HepG2 (cell line): ENCODE measurements around the gene WDHD1. TPM values are rescaled to one million over a fixed set of nuclear protein-coding genes. Genes with fewer than 3 reads are reported as not detected.

Experiments used
- ATAC-seq: fragments of 200-7000 bp; cut with Tn5 transposase; 3 replicates; pipeline ENCODE4 v1.9.1; 2020; ENCODE audit warnings: mild to moderate bottlenecking, moderate library complexity
- BruUV-seq: library from RNA; stranded (reverse); fragments of 400-500 nt; replicated peaks from 2 replicates; lab custom pipeline; 2021; lab: Mats Ljungman, UMichigan
- CTCF ChIA-PET: fragments of 300-600 bp; formaldehyde crosslinking; extraction: SDS; loops from one replicate; lab custom pipeline; 2021; ENCODE audit warnings: low total read pairs, inconsistent platforms, low intra/inter-chr PET ratio; lab: Yijun Ruan, JAX
- POLR2A ChIA-PET: fragments of 350-600 bp; sonication (Branson Sonifier 250); formaldehyde crosslinking; loops from one replicate; lab custom pipeline; 2020; ENCODE audit warnings: antibody characterized with exemption, inconsistent platforms; lab: Yijun Ruan, JAX
- DNase-seq: peaks from one replicate; pipeline ENCODE4 v3.0.0-alpha.2; 2015; ENCODE audit warnings: low spot score
- FAIRE-seq: peaks from 3 replicates; lab custom pipeline; 2011; peaks lifted over from hg19 to GRCh38; lab: Jason Lieb, UNC
- H2AFZ ChIP-seq: one replicate; pipeline ENCODE4 v1.6.1; 2011; ENCODE audit warnings: low read length, inconsistent platforms
- H3K27ac ChIP-seq: fragments of 300-600 bp; 3 replicates; pipeline ENCODE4 v1.8.0; 2011; ENCODE audit warnings: mixed run types, mild to moderate bottlenecking, mixed read lengths, low read length, inconsistent platforms; ENCODE audit not compliant: insufficient read depth; ENCODE audit errors: extremely low read length
- H3K27me3 ChIP-seq, 2 experiments: fragments of 200-600 bp in 1 of 2; 2 replicates in 1 of 2; 3 replicates in 1 of 2; pipeline versions ENCODE4 v1.6.0 to v1.8.0; 2011; ENCODE audit warnings: low read length in 2 of 2, mild to moderate bottlenecking in 2 of 2, moderate library complexity in 2 of 2, inconsistent platforms in 1 of 2; ENCODE audit not compliant: insufficient read depth in 2 of 2, control insufficient read depth in 1 of 2
- H3K36me3 ChIP-seq, 2 experiments: fragments of 200-600 bp in 1 of 2; replicated peaks in 1 of 2; 2 replicates in 1 of 2; 3 replicates in 1 of 2; pipeline versions ENCODE4 v1.5.1 to v1.8.0; 2011; ENCODE audit warnings: low read length in 2 of 2, inconsistent platforms in 1 of 2; ENCODE audit not compliant: insufficient read depth in 2 of 2, control insufficient read depth in 1 of 2
- H3K4me1 ChIP-seq: 2 replicates; pipeline ENCODE4 v1.5.1; 2012; ENCODE audit warnings: low read length, inconsistent platforms; ENCODE audit not compliant: insufficient read depth
- H3K4me2 ChIP-seq: 2 replicates; pipeline ENCODE4 v1.6.0; 2011; ENCODE audit warnings: low read depth, low read length, inconsistent platforms
- H3K4me3 ChIP-seq, 3 experiments: fragments of 200-600 bp in 1 of 3; sonication (generic), shearing (Covaris generic) in 1 of 3; replicated peaks in 1 of 3; 2 replicates each; pipeline ENCODE4 v1.5.1; 2011 to 2016; ENCODE audit warnings: low read length in 3 of 3, inconsistent platforms in 2 of 3, low read depth in 2 of 3, mild to moderate bottlenecking in 2 of 3, control low read depth in 1 of 3, mixed read lengths in 1 of 3; ENCODE audit not compliant: insufficient read depth in 1 of 3
- H3K79me2 ChIP-seq: one replicate; pipeline ENCODE4 v1.6.1; 2011; ENCODE audit warnings: low read length, inconsistent platforms; ENCODE audit not compliant: insufficient read depth
- H3K9ac ChIP-seq: 2 replicates; pipeline ENCODE4 v1.6.0; 2011; ENCODE audit warnings: mild to moderate bottlenecking, low read depth, low read length, inconsistent platforms; ENCODE audit not compliant: insufficient read depth
- H3K9me3 ChIP-seq: 2 replicates; pipeline ENCODE4 v1.5.1; 2012; ENCODE audit warnings: mild to moderate bottlenecking, low read length
- H4K20me1 ChIP-seq: 2 replicates; pipeline ENCODE4 v1.6.0; 2011; ENCODE audit warnings: inconsistent platforms, mild to moderate bottlenecking, low read length, moderate library complexity; ENCODE audit not compliant: insufficient read depth
- AKNA ChIP-seq: sonication (generic); formaldehyde crosslinking; IDR thresholded peaks from 2 replicates; pipeline ENCODE4 v1.4.0; 2020; ENCODE audit warnings: missing genetic modification reagents, borderline replicate concordance
- GLI4 ChIP-seq: sonication (generic); formaldehyde crosslinking; IDR thresholded peaks from 2 replicates; pipeline ENCODE4 v1.5.1; 2020; ENCODE audit warnings: missing genetic modification reagents, mild to moderate bottlenecking, moderate library complexity, borderline replicate concordance
- KDM1A ChIP-seq: IDR thresholded peaks from 2 replicates; pipeline ENCODE4 v1.6.1; 2016; ENCODE audit warnings: missing compliant biosample characterization
- NCOR1 ChIP-seq: fragments of 200-600 bp; sonication (generic); IDR thresholded peaks from 2 replicates; pipeline ENCODE4 v1.7.0; 2017; ENCODE audit warnings: antibody characterized with exemption, low read length, borderline replicate concordance
- NFKB2 ChIP-seq: sonication (generic); formaldehyde crosslinking; IDR thresholded peaks from 2 replicates; pipeline ENCODE4 v1.4.0; 2020; ENCODE audit warnings: missing genetic modification reagents, borderline replicate concordance
- PHF5A ChIP-seq: IDR thresholded peaks from one replicate; pipeline ENCODE4 v1.6.1; 2018; ENCODE audit warnings: low read depth, missing genetic modification reagents; ENCODE audit not compliant: unreplicated experiment
- RXRA ChIP-seq: sonication (generic); formaldehyde crosslinking; IDR thresholded peaks from 2 replicates; pipeline ENCODE4 v1.5.1; 2020; ENCODE audit warnings: missing genetic modification reagents
- TERF1 ChIP-seq: sonication (generic); formaldehyde crosslinking; IDR thresholded peaks from 2 replicates; pipeline ENCODE4 v1.8.0; 2022; ENCODE audit warnings: mild to moderate bottlenecking, missing genetic modification reagents, moderate library complexity
- TRAFD1 ChIP-seq: sonication (generic); formaldehyde crosslinking; IDR thresholded peaks from 2 replicates; pipeline ENCODE4 v1.5.1; 2020; ENCODE audit warnings: missing genetic modification reagents, mild to moderate bottlenecking, borderline replicate concordance
- ZNF367 ChIP-seq: sonication (generic); formaldehyde crosslinking; IDR thresholded peaks from 2 replicates; pipeline ENCODE4 v1.4.0; 2020; ENCODE audit warnings: missing genetic modification reagents, borderline replicate concordance
- ZNF543 ChIP-seq: sonication (generic); formaldehyde crosslinking; IDR thresholded peaks from 2 replicates; pipeline ENCODE4 v1.4.0; 2020; ENCODE audit warnings: mild to moderate bottlenecking, missing genetic modification reagents
- ZNF746 ChIP-seq: sonication (generic); formaldehyde crosslinking; IDR thresholded peaks from 2 replicates; pipeline ENCODE4 v1.8.0; 2022; ENCODE audit warnings: mild to moderate bottlenecking, missing genetic modification reagents
- ZNF788 ChIP-seq: sonication (generic); formaldehyde crosslinking; IDR thresholded peaks from 2 replicates; pipeline ENCODE4 v1.5.0; 2020; ENCODE audit warnings: mild to moderate bottlenecking, missing genetic modification reagents, borderline replicate concordance
- ZNF790 ChIP-seq: sonication (generic); formaldehyde crosslinking; IDR thresholded peaks from 2 replicates; pipeline ENCODE4 v1.8.0; 2022; ENCODE audit warnings: missing genetic modification reagents, mild to moderate bottlenecking, borderline replicate concordance
- WGBS: methylation state at CpG from one replicate; pipeline ENCODE4 v1.1.6; 2017; ENCODE audit warnings: low lambda C conversion rate; 5-methylcytosine and 5-hydroxymethylcytosine counted together
- in situ Hi-C: cut with HindIII; loops from 2 replicates; pipeline ENCODE4 v1.10.0; 2017; ENCODE audit warnings: low pct_unique_long_range_greater_than_20kb; ENCODE audit not compliant: extremely low pct_ligation_motif_present
- intact Hi-C: fragments of 100-400 bp; cut with micrococcal nuclease; formaldehyde crosslinking; loops from one replicate; pipeline ENCODE4 v1.10.0; 2022; ENCODE audit not compliant: unreplicated experiment
- polyA plus RNA-seq, 8 experiments: library from polyadenylated mRNA; depleted of rRNA in 3 of 8; stranded (reverse) in 7 of 8; unstranded in 1 of 8; fragments of >200 nt; fragmentation: Illumina TruSeq in 4 of 8; extraction: Trizol in 4 of 8; gene quantifications; 2 replicates each; pipeline versions ENCODE4 v1.2.1 to v1.2.3, GENCODE V29; 2011 to 2016; ENCODE audit warnings: low read depth in 4 of 8, missing spikeins in 1 of 8, mixed read lengths in 1 of 8; ENCODE audit not compliant: insufficient read depth in 1 of 8
- total RNA-seq, 5 experiments: library from RNA; depleted of rRNA; stranded (reverse); fragments of >200 nt; fragmentation: Illumina TruSeq; extraction: Trizol; gene quantifications; 2 replicates each; pipeline ENCODE4 v1.2.3, GENCODE V29; 2016; ENCODE audit warnings: low read depth in 1 of 5

The WDHD1 gene
- total and polyA plus RNA-seq, 2 of the 13 experiments (the other 11 are each of a cell fraction or from before 2014, with no cell fraction given): 5.5 to 27.5 TPM

GRCh38 chr14:54890788-54891187 is 136.1 kb downstream of the WDHD1 start:
- H3K27me3 ChIP-seq: no peaks in the 10 kb centered on the region
- no peaks in the 10 kb centered on the region for H4K20me1 ChIP-seq
- POLR2A ChIA-PET: no interaction called here
- no peak for DNase-seq
- CTCF ChIA-PET: no interaction called here
- H3K9ac ChIP-seq: no peak overlapping the region
- no TSS peak for BruUV-seq
- TF ChIP-seq GLI4 (CRISPR knock-in tag) (no peak), PHF5A (CRISPR knock-in tag) (no peak), TERF1 (CRISPR knock-in tag) (no peak), KDM1A (CRISPR knock-in tag) (no peak), NFKB2 (CRISPR knock-in tag) (no peak), ZNF543 (CRISPR knock-in tag) (no peak), AKNA (CRISPR knock-in tag) (no peak), RXRA (CRISPR knock-in tag) (no peak), ZNF790 (CRISPR knock-in tag) (no peak), ZNF746 (CRISPR knock-in tag) (no peak), ZNF788 (CRISPR knock-in tag) (no peak), TRAFD1 (CRISPR knock-in tag) (no peak), NCOR1 (no peak), ZNF367 (CRISPR knock-in tag) (no peak)
- TF ChIP-seq, all 625 proteins: peak for 0
- H3K4me1 ChIP-seq: peaks cover 41% of the 10 kb centered on the region
- FAIRE-seq (no peak), ATAC-seq (no peak)
- H3K36me3 ChIP-seq: peaks cover 0 to 6% of the 10 kb centered on the region in 2 experiments; a peak in 3 of 5 replicates
- no peak overlapping the region for H3K4me2 ChIP-seq
- intact Hi-C loops: loop anchor here (5.0 kb wide), 1 partner anchor 83 kb away; no protein-coding TSS in a partner anchor
- no peak overlapping the region for H2AFZ ChIP-seq
- H3K9me3 ChIP-seq: no peaks in the 10 kb centered on the region
- H3K4me3 ChIP-seq: no peak overlapping the region
- no peak overlapping the region for H3K27ac ChIP-seq
- peaks cover 66% of the 10 kb centered on the region for H3K79me2 ChIP-seq
- in situ Hi-C loops: no loop called here
- 95% methylated on average over 1 of the region's 1 CpG for WGBS
